GM19397 (cell line): ENCODE data around the gene TH.

Experiments
- ATAC-seq: cut with Tn5 transposase; IDR thresholded peaks from one replicate; pipeline ENCODE4 v1.9.1; 2021; ENCODE audit warnings: mild to moderate bottlenecking, moderate library complexity; ENCODE audit not compliant: unreplicated experiment

TH gene

DNA sequence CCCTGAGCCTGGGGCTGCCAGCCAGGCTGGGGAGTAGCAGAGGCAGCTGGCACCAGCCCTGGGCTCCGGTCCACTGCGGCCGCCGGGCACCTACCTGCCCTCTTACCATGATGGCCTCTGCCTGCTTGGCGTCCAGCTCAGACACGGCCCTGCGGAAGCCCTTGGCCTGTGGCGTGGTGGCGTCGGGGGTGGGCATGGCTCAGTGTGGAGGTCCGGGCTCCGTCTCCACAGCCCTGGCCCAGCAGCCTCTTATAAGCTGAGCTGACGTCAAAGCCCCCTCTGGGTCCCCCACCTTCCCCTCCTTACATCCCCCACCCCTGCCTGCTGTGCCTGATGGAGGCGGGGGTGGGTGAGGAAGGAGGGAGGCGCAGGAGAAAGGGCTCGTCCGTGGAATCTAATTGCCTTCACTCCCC, at the start of gene TH:
Gene TH, minus strand, starts transcription at position 225 of the 413 bp plus-strand sequence. Its CDS starts 29 bp downstream, at position 196.
- ATAC-seq: no peak

DNA sequence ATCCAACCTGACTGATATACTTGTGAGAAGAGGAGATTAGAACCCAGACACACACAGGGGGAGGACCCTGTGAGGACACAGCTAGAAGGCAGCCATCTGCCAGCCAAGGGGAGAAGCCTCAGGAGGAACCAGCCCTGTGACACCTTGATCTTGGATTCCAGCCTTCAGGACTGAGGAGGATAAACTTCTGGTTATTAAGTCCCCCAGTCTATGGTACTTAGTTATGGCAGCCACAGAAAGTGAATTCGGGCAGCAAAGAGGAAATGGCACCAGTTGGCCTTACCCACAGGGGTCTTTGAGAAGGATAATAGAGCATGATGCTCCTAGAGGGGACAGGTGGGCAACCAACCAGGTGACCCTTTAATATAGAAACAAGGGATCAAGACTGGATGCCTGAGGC, 49.4 kb upstream of the TH start:
- ATAC-seq: no peak

GRCh38 chr11:2220173-2220771, 48.7 kb upstream of the TH start:
- ATAC-seq: no peak

DNA sequence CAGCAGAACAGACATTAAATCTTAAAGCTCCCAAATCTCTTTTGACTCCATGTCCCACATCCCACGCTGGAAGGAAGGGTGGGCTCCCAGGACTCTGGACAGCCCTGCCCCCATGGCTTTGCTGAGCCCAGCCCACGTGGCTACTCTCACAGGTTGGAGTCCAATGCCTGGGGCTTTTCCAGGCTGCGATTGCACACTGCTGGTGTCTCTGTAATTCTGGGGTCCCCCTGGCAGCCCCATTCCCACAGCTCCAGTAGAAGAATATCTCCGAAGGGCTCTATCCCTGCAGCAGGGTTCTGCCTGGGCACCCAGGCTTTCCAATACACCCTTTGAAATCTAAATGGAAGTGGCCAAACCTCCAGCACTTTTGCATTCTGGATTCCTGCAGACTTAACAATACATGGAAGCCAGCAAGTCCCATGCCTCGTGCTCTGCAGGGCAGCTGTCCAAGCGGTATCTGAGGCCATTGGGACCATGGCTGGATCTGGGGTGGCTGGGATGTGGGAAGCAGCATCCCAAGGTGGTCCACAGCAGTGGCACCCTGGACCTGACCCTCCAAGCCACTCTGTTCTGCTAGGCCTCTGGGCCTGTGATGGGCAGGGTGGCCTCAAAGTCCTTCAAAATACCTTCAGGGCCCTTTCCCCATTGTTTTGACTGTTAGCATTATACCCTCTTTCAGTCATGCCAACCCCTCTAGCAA, 47.9 kb upstream of the TH start:
- no peak for ATAC-seq

GRCh38 chr11:2218031-2218633, 46.5 kb upstream of the TH start:
- no peak for ATAC-seq

- no peak for ATAC-seq
These were observed 45.8 kb upstream of the TH start for GRCh38 chr11:2217211-2218030.

GRCh38 chr11:2216400-2217064, 44.9 kb upstream of the TH start:
- ATAC-seq: no peak

DNA sequence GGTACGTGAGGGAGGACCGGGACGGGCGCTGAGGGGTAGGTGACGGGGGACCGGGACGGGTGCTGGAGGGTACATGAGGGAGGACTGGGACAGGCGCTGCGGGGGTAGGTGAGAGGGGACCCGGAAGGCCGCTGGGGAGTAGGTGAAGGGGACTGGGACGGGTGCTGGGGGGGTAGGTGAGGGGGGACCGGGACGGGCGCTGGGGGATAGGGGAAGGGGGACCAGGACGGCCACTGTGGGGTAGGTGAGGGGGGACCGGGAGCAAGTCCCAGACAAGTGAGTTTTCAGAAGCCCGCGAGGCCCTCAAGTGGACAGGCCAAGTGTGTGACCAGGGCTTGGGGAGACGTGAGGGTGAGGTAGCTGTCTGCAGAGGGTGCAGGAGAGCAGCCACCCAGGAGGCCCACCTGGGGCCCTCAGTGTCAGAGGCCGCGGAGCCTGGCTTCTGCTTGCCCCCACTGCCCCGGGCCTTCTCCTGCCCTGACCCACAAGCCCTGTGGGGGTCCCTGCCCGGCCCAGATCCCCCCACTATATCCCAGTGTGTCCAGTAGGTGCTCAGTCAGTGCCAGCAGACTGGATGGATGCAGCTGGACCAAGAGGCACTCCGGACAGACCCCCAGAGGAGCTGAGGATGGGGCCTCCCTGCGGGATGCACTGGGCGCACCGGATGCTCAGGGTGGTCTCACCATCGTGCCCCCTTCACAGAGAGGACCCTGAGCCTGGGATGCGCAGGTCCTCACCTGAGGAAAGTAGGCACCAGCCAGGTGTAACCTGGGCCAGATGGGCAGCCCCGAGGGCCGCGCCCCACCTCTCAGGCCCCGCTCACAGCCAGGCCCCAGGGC, 44.2 kb upstream of the TH start:
- ATAC-seq: no peak

- ATAC-seq: no peak
These were observed 43.6 kb upstream of the TH start for GRCh38 chr11:2215230-2215560.

DNA sequence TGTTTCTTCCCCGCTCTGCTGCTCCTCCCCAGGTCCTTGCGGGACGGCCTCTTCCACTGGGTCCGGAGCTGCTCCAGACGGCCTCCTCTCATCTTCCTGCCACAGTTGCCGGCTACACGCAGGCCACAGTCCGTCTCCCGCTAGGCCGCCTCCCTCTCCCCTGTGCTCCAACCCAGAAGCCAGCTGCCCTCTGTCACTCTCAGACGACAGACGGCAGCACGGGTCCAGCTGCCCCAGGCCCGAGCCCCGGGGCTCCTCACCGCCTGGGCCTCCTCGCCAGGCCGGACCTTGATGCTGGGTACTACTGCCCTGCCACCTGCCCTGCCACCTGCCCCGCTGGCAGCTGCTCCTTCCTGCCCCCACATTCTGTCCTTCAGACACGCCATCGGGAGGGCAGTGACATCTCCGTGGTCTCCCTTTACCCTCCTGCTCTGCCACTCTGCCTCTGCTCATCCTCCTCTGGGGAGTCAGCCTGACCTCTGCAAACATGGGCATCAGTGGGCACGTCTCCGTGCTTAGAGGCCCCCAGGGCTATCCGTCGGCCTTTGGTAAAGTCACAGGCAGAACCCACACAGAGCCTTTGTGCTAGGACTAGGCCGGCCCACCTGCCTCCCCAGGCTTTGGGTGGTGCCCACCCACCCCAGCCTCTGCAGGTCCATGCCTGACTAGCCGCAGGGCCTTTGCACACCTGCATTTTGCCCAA, 43.1 kb upstream of the TH start:
- ATAC-seq: no peak

- ATAC-seq: no peak
These were observed 42.4 kb upstream of the TH start for GRCh38 chr11:2213890-2214526.

GRCh38 chr11:2213384-2213842, 41.8 kb upstream of the TH start:
- no peak for ATAC-seq

GRCh38 chr11:2212411-2213251, 41.0 kb upstream of the TH start:
- ATAC-seq: no peak

- no peak for ATAC-seq
These were observed 39.7 kb upstream of the TH start for GRCh38 chr11:2211113-2211971.

DNA sequence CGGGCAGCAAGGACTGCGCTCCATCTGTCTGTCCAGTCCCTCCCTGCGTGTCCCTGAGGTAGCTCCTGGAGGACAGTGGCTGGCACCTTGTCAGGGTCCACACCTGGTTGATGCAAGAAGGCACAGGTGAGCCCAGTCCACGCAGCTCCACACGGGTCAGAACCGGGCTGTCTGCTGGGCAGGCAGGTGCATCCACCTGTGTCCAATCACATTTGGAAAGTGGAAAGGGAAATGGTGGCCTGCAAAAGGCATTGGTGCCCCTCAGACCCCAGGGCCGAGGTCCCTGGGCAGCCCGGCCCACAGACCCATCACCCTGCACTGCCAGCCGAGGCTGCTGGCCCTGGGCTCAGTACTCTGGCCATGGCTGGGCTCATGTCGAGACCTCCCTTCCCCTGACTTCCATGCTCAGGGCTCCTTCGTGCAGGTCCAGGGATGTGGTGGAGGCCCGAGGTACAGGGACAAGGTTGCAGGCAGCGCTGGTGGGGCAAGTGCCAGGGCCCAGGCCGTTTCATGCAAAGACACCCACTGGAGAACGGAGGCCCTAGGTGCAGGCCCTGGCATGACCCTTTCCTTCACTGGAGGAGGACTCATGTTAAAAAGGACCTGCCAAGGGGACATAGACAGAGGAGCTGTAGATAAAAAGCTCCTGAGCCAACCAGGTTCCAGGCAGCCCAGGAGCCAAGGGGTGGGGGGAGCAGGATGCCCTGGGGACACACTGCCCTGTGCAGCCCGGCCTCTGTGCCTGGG, 38.9 kb upstream of the TH start:
- ATAC-seq: no peak

DNA sequence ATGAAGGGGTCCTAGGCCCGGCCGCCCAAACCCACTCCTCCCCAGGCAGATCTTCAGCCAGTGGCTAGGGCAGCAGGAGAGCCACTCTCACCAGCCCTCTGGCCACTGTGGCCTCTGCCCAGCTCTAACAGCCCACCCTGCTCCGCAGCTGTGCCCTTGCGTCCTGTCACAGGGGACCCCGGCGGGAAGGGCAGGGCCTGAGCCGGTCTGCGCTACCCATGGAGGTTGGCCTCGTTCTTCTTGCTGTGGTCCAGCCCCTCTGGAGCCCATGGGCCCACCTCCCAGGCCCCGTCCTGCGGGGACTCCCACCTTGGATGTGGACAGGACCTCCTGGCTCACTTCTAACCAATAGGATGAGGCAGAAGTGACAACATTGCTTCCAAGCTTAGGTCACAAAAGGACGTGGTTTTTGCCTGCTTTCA, 38.3 kb upstream of the TH start:
- no peak for ATAC-seq
